ENCODE data around the gene PLEKHF1. TPM values are rescaled to one million over a fixed set of nuclear protein-coding genes. Genes with fewer than 3 reads are reported as not detected.

PLEKHF1 gene
- total and polyA plus RNA-seq, 2 of the 13 experiments (the other 11 are each of a cell fraction or from before 2014, with no cell fraction given): 2.9 to 3.8 TPM

DNA sequence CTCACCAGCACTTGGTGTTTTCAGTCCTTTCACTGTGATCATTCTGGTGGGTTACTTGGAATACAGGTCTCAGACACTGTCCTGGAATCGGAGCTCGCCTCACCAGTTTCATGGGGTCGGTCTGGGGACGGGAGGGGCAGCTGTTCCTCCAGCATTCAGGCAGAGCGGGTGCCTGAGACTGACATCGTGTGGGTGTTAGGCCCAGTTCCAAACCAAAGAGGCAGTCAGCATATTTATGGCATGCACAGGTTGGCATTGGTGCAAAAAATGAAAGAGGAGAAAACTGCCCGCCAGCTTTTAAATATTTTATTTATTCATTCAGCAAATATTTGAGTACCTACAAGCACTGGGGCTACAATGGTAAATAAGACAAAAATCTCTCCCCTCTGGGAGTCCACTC, 20.1 kb downstream of the PLEKHF1 start:
- no peak overlapping the region for H3K9ac ChIP-seq (ENCODE audit: insufficient read depth, low read depth, low read length)
- ChIA-PET CTCF (ENCODE audit: low intra/inter-chr PET ratio, low total read pairs) (no interaction called here), POLR2A (no interaction called here)
- no peak for ATAC-seq
- H3K4me1 ChIP-seq (ENCODE audit: insufficient read depth, low read length): peaks cover 18% of the 10 kb centered on the region
- FAIRE-seq: no peak
- H3K36me3 ChIP-seq (replicated peaks in 1 of 2; ENCODE audit: control insufficient read depth in 1 of 2, insufficient read depth in 2 of 2, low read length in 2 of 2): no peaks in the 10 kb centered on the region
- no peak overlapping the region for H3K27ac ChIP-seq (ENCODE audit: extremely low read length, insufficient read depth, low read length)
- H3K79me2 ChIP-seq (ENCODE audit: insufficient read depth, low read length): no peaks in the 10 kb centered on the region
- H3K27me3 ChIP-seq (ENCODE audit: control insufficient read depth in 1 of 2, insufficient read depth in 2 of 2, low read length in 2 of 2): peaks cover 5 to 18% of the 10 kb centered on the region in 2 experiments
- no peaks in the 10 kb centered on the region for H3K9me3 ChIP-seq (ENCODE audit: low read length)
- intact Hi-C loops (cut with micrococcal nuclease; ENCODE audit: unreplicated experiment): no loop called here
- no peak for DNase-seq (ENCODE audit: low spot score)
- H3K4me3 ChIP-seq (replicated peaks in 1 of 3; ENCODE audit: insufficient read depth in 1 of 3, low read depth in 2 of 3, low read length in 3 of 3): no peak overlapping the region
- H4K20me1 ChIP-seq (ENCODE audit: insufficient read depth, low read length): no peaks in the 10 kb centered on the region
- H3K4me2 ChIP-seq (ENCODE audit: low read depth, low read length): no peak overlapping the region
- BruUV-seq (replicated peaks): no TSS peak
- TF ChIP-seq DNMT1 (CRISPR knock-in tag; IDR thresholded peaks at IDR 0.05) (no peak), ZNF660 (CRISPR knock-in tag; IDR thresholded peaks at IDR 0.05; ENCODE audit: borderline replicate concordance, low read depth) (no peak), ZFP1 (CRISPR knock-in tag; IDR thresholded peaks at IDR 0.05) (no peak), ONECUT2 (CRISPR knock-in tag; IDR thresholded peaks at IDR 0.05) (no peak), CENPT (CRISPR knock-in tag; IDR thresholded peaks at IDR 0.05; ENCODE audit: low read depth) (no peak), ETS1 (CRISPR knock-in tag; IDR thresholded peaks at IDR 0.05) (no peak), ZC3H4 (CRISPR knock-in tag; IDR thresholded peaks at IDR 0.05; ENCODE audit: borderline replicate concordance) (no peak), CCAR2 (optimal IDR thresholded peaks at IDR 0.05; ENCODE audit: low read depth, low read length) (no peak), IKZF4 (CRISPR knock-in tag; IDR thresholded peaks at IDR 0.05; ENCODE audit: borderline replicate concordance, low read depth, not compliant biosample characterization) (no peak), RBAK (CRISPR knock-in tag; IDR thresholded peaks at IDR 0.05) (no peak), FOXA1 (IDR thresholded peaks at IDR 0.05) (no peak), FOXA1 (CRISPR knock-in tag; IDR thresholded peaks at IDR 0.05) (no peak)
- TF ChIP-seq, protein P1, sequence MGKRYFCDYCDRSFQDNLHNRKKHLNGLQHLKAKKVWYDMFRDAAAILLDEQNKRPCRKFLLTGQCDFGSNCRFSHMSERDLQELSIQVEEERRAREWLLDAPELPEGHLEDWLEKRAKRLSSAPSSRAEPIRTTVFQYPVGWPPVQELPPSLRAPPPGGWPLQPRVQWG (CRISPR knock-in tag; IDR thresholded peaks at IDR 0.05; ENCODE audit: borderline replicate concordance, low read depth): no peak
- 21% methylated on average over 7 of the region's 7 CpGs for WGBS (ENCODE audit: low lambda C conversion rate)
- H2AFZ ChIP-seq (ENCODE audit: low read length): no peak overlapping the region
- in situ Hi-C loops (cut with HindIII; ENCODE audit: extremely low pct_ligation_motif_present, low pct_unique_long_range_greater_than_20kb): no loop called here
